ENCODE data around the gene SETX.

The SETX gene

DNA sequence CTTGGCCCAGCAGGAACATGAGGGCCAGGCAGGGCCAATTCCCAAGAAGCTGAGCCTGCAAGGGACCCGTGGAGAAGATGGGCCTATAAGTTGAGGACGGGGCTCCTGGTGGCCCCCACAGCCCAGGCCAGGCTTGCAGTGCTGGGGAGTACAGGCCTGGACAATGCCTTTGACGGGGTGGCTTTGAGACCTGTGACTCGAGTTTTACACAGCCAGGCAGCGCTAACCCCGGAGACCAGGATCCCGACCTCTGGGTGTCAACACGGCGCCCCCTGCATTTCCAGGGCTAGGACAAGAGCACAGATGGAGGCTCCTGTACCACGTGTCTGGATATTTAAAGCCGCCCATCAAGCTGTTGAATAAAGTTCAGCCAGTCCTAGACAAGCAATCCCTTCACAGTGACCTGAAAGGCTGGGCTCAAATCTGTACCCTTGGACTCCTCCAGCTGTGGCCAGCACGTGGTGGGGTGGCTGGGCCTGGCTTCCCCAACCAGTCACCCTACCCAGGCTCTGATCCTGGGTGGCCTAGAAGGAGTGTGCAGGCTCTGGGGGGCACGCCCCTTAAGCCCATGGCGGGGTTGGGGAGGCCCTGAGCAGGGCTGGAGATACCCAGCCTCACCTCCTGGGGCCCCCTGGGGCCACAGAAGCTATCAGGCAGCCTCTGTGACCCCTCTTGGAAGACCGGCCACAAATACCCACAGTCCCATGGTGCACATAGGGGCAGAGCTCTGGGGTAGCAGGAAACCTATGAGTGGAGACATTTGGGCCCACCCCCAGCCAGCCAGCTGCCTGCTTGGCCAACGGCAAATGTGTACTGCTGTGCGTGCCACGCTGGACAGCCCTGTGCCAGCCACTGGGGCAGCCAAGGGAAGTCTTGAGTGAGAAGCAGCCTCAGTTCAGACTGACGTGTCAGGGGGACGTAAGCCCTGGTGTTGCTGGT is 104.2 kb downstream of the SETX start:
- H3K27ac ChIP-seq (replicated peaks): no peak overlapping the region

GRCh38 chr9:132249690-132250089 is 105.1 kb downstream of the SETX start:
- DNase-seq (ENCODE audit: low read depth in 1 of 2, low spot score in 1 of 2): no peak
- Histone ChIP-seq H3K4me3 (replicated peaks; ENCODE audit: insufficient read depth, low read length) (no peak overlapping the region), H3K27ac (replicated peaks) (no peak overlapping the region), H3K27me3 (ENCODE audit: insufficient read depth, poor library complexity, severe bottlenecking) (no peaks in the 10 kb centered on the region)
- TF ChIP-seq GABPA (IDR thresholded peaks at IDR 0.05; ENCODE audit: low read depth): no peak
- no peak for TF ChIP-seq POLR2AphosphoS5 (IDR thresholded peaks at IDR 0.05; ENCODE audit: low read depth)
- TF ChIP-seq, protein P1, sequence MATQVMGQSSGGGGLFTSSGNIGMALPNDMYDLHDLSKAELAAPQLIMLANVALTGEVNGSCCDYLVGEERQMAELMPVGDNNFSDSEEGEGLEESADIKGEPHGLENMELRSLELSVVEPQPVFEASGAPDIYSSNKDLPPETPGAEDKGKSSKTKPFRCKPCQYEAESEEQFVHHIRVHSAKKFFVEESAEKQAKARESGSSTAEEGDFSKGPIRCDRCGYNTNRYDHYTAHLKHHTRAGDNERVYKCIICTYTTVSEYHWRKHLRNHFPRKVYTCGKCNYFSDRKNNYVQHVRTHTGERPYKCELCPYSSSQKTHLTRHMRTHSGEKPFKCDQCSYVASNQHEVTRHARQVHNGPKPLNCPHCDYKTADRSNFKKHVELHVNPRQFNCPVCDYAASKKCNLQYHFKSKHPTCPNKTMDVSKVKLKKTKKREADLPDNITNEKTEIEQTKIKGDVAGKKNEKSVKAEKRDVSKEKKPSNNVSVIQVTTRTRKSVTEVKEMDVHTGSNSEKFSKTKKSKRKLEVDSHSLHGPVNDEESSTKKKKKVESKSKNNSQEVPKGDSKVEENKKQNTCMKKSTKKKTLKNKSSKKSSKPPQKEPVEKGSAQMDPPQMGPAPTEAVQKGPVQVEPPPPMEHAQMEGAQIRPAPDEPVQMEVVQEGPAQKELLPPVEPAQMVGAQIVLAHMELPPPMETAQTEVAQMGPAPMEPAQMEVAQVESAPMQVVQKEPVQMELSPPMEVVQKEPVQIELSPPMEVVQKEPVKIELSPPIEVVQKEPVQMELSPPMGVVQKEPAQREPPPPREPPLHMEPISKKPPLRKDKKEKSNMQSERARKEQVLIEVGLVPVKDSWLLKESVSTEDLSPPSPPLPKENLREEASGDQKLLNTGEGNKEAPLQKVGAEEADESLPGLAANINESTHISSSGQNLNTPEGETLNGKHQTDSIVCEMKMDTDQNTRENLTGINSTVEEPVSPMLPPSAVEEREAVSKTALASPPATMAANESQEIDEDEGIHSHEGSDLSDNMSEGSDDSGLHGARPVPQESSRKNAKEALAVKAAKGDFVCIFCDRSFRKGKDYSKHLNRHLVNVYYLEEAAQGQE (IDR thresholded peaks at IDR 0.05; ENCODE audit: insufficient replicate concordance, low read depth): no peak
- TF ChIP-seq CTCF (IDR thresholded peaks at IDR 0.05; ENCODE audit: insufficient read depth, low read length): no peak
- no peak for TF ChIP-seq SPI1 (IDR thresholded peaks at IDR 0.05; ENCODE audit: borderline replicate concordance, low read depth)

More for the DNA sequence above, 104.2 kb downstream of the SETX start:
- TF ChIP-seq, protein P1 (IDR thresholded peaks at IDR 0.05; ENCODE audit: insufficient replicate concordance, low read depth): no peak
- TF ChIP-seq CTCF (IDR thresholded peaks at IDR 0.05; ENCODE audit: insufficient read depth, low read length): no peak
- no peak for TF ChIP-seq SPI1 (IDR thresholded peaks at IDR 0.05; ENCODE audit: borderline replicate concordance, low read depth)
- TF ChIP-seq POLR2AphosphoS5 (IDR thresholded peaks at IDR 0.05; ENCODE audit: low read depth): no peak
- no peak for TF ChIP-seq GABPA (IDR thresholded peaks at IDR 0.05; ENCODE audit: low read depth)
- no peak for DNase-seq (ENCODE audit: low read depth in 1 of 2, low spot score in 1 of 2)
- Histone ChIP-seq H3K27me3 (ENCODE audit: insufficient read depth, poor library complexity, severe bottlenecking) (no peaks in the 10 kb centered on the region), H3K4me3 (replicated peaks; ENCODE audit: insufficient read depth, low read length) (no peak overlapping the region)

- no peak for DNase-seq (ENCODE audit: low read depth in 1 of 2, low spot score in 1 of 2)
- no peak overlapping the region for H3K27ac ChIP-seq (replicated peaks)
- no peaks in the 10 kb centered on the region for H3K27me3 ChIP-seq (ENCODE audit: insufficient read depth, poor library complexity, severe bottlenecking)
- TF ChIP-seq SPI1 (IDR thresholded peaks at IDR 0.05; ENCODE audit: borderline replicate concordance, low read depth) (no peak), CTCF (IDR thresholded peaks at IDR 0.05; ENCODE audit: insufficient read depth, low read length) (no peak), POLR2AphosphoS5 (IDR thresholded peaks at IDR 0.05; ENCODE audit: low read depth) (no peak), GABPA (IDR thresholded peaks at IDR 0.05; ENCODE audit: low read depth) (no peak)
- TF ChIP-seq, protein P1 (IDR thresholded peaks at IDR 0.05; ENCODE audit: insufficient replicate concordance, low read depth): no peak
- no peak overlapping the region for H3K4me3 ChIP-seq (replicated peaks; ENCODE audit: insufficient read depth, low read length)
These were observed 105.7 kb downstream of the SETX start for GRCh38 chr9:132249123-132249522.
